H1 (cell line): ENCODE results near the gene GPR139. TPM values are rescaled to one million over a fixed set of nuclear protein-coding genes. Genes with fewer than 3 reads are reported as not detected.

ENCODE experiments used
- CTCF ChIA-PET: fragments of 300-600 bp; sonication (Branson Sonifier 250); formaldehyde crosslinking; loops from one replicate; lab custom pipeline; 2021; ENCODE audit not compliant: partially characterized antibody; lab: Charles Lee
- POLR2A ChIA-PET: fragments of 300-600 bp; sonication (Branson Sonifier 250); formaldehyde crosslinking; loops from one replicate; lab custom pipeline; 2021; ENCODE audit warnings: inconsistent platforms; ENCODE audit not compliant: partially characterized antibody; lab: Charles Lee
- DNase-seq, 2 experiments: peaks; one replicate each; pipeline versions ENCODE4 v3.0.0 to v3.0.0-alpha.2; 2010 to 2022; ENCODE audit warnings: low spot score in 2 of 2, low read depth in 1 of 2, mixed read lengths in 1 of 2
- FAIRE-seq: peaks from 2 replicates; lab custom pipeline; 2011; peaks lifted over from hg19 to GRCh38; lab: Jason Lieb, UNC
- H2AFZ ChIP-seq: 2 replicates; pipeline ENCODE4 v1.8.1; 2012; ENCODE audit warnings: low read length, inconsistent platforms
- H2AK5ac ChIP-seq: 2 replicates; pipeline ENCODE4 v1.6.1; 2013; ENCODE audit warnings: low read depth, low read length
- H2BK120ac ChIP-seq: replicated peaks from 2 replicates; pipeline ENCODE3; 2013; ENCODE audit warnings: low read depth, low read length, inconsistent platforms
- H2BK12ac ChIP-seq: 2 replicates; pipeline ENCODE4 v1.6.1; 2013; ENCODE audit warnings: low read depth, low read length
- H2BK15ac ChIP-seq: 2 replicates; pipeline ENCODE4 v1.6.1; 2013; ENCODE audit warnings: low read length
- H2BK20ac ChIP-seq: 2 replicates; pipeline ENCODE4 v1.6.1; 2013; ENCODE audit warnings: low read length
- H2BK5ac ChIP-seq: 2 replicates; pipeline ENCODE4 v1.6.1; 2013; ENCODE audit warnings: low read depth, low read length
- H3K14ac ChIP-seq: 2 replicates; pipeline ENCODE4 v1.6.1; 2013; ENCODE audit warnings: inconsistent platforms; ENCODE audit not compliant: insufficient read length
- H3K18ac ChIP-seq: 2 replicates; pipeline ENCODE4 v1.6.1; 2013; ENCODE audit warnings: low read length; ENCODE audit errors: extremely low read depth
- H3K23ac ChIP-seq: 2 replicates; pipeline ENCODE4 v1.6.1; 2013; ENCODE audit warnings: inconsistent platforms; ENCODE audit not compliant: insufficient read length
- H3K23me2 ChIP-seq: 2 replicates; pipeline ENCODE4 v1.6.1; 2013; ENCODE audit warnings: low read depth, low read length
- H3K27ac ChIP-seq: 2 replicates; pipeline ENCODE4 v1.6.1; 2011; ENCODE audit warnings: low read depth, low read length, inconsistent platforms
- H3K27me3 ChIP-seq, 4 experiments: replicated peaks in 1 of 4; 1 replicate in 1 of 4; 2 replicates in 3 of 4; pipeline versions ENCODE4 v1.6.1 to v1.8.1; 2011 to 2013; ENCODE audit warnings: low read length in 3 of 4, mild to moderate bottlenecking in 3 of 4, inconsistent platforms in 2 of 4, mixed read lengths in 2 of 4, moderate library complexity in 1 of 4; ENCODE audit not compliant: control insufficient read depth in 3 of 4, insufficient read depth in 3 of 4; ENCODE audit errors: extremely low read depth in 1 of 4
- H3K36me3 ChIP-seq, 4 experiments: 2 replicates each; pipeline versions ENCODE4 v1.6.1 to v1.8.1; 2011 to 2013; ENCODE audit warnings: mild to moderate bottlenecking in 4 of 4, low read length in 3 of 4, moderate library complexity in 2 of 4, control low read depth in 1 of 4, inconsistent platforms in 1 of 4; ENCODE audit not compliant: insufficient read depth in 4 of 4, control insufficient read depth in 2 of 4
- H3K4ac ChIP-seq: replicated peaks from 2 replicates; pipeline ENCODE3; 2013; ENCODE audit warnings: low read length, low read depth, mixed read lengths, inconsistent platforms; ENCODE audit not compliant: insufficient read length
- H3K4me1 ChIP-seq, 4 experiments: replicated peaks in 1 of 4; 1 replicate in 1 of 4; 2 replicates in 3 of 4; pipeline versions ENCODE4 v1.6.1 to v1.8.1; 2011 to 2013; ENCODE audit warnings: low read length in 3 of 4, inconsistent platforms in 2 of 4, mixed read lengths in 1 of 4; ENCODE audit not compliant: insufficient read depth in 4 of 4, control insufficient read depth in 3 of 4
- H3K4me2 ChIP-seq, 2 experiments: 2 replicates each; pipeline versions ENCODE4 v1.6.1 to v1.8.1; 2011 to 2013; ENCODE audit warnings: low read depth in 2 of 2, low read length in 2 of 2, control low read depth in 1 of 2, inconsistent platforms in 1 of 2, mild to moderate bottlenecking in 1 of 2; ENCODE audit not compliant: insufficient read depth in 1 of 2
- H3K4me3 ChIP-seq, 4 experiments: fragments of 200-600, 300-600 bp in 1 of 4; sonication (generic), shearing (Covaris generic), sonication (Bioruptor Twin) in 1 of 4; 2 replicates each; pipeline versions ENCODE4 v1.5.1 to v1.8.1; 2011 to 2016; ENCODE audit warnings: low read length in 4 of 4, low read depth in 3 of 4, control low read depth in 2 of 4, inconsistent platforms in 2 of 4, mild to moderate bottlenecking in 2 of 4, mixed read lengths in 1 of 4, moderate library complexity in 1 of 4; ENCODE audit not compliant: insufficient read depth in 2 of 4; ENCODE audit errors: extremely low read depth in 1 of 4
- H3K56ac ChIP-seq: replicated peaks from 2 replicates; pipeline ENCODE3; 2013; ENCODE audit warnings: low read depth, mild to moderate bottlenecking, mixed read lengths, low read length, inconsistent platforms; ENCODE audit not compliant: insufficient read length
- H3K79me1 ChIP-seq: 2 replicates; pipeline ENCODE4 v1.6.1; 2013; ENCODE audit warnings: low read depth, low read length, control low read depth
- H3K79me2 ChIP-seq, 2 experiments: 2 replicates each; pipeline versions ENCODE4 v1.6.1 to v1.8.1; 2012 to 2013; ENCODE audit warnings: low read length in 2 of 2, mild to moderate bottlenecking in 2 of 2, inconsistent platforms in 1 of 2; ENCODE audit not compliant: insufficient read depth in 2 of 2, control insufficient read depth in 1 of 2
- H3K9ac ChIP-seq, 4 experiments: replicated peaks in 1 of 4; 1 replicate in 1 of 4; 2 replicates in 3 of 4; pipeline versions ENCODE4 v1.6.1 to v1.8.1; 2011 to 2013; ENCODE audit warnings: low read depth in 3 of 4, low read length in 3 of 4, control low read depth in 2 of 4, mild to moderate bottlenecking in 2 of 4, moderate library complexity in 2 of 4, inconsistent platforms in 1 of 4; ENCODE audit errors: extremely low read depth in 1 of 4
- H3K9me3 ChIP-seq, 2 experiments: 2 replicates each; pipeline versions ENCODE4 v1.6.1 to v1.8.1; 2012 to 2013; ENCODE audit warnings: mild to moderate bottlenecking in 2 of 2, moderate library complexity in 2 of 2, control low read depth in 1 of 2, inconsistent platforms in 1 of 2, low read depth in 1 of 2, low read length in 1 of 2, mixed read lengths in 1 of 2; ENCODE audit not compliant: insufficient read depth in 2 of 2
- H4K20me1 ChIP-seq, 2 experiments: replicated peaks in 1 of 2; 2 replicates each; pipeline versions ENCODE3 to v1.8.1; 2011 to 2013; ENCODE audit warnings: inconsistent platforms in 2 of 2, low read length in 2 of 2, mild to moderate bottlenecking in 1 of 2; ENCODE audit not compliant: insufficient read depth in 2 of 2, control insufficient read depth in 1 of 2
- H4K5ac ChIP-seq: 2 replicates; pipeline ENCODE4 v1.6.1; 2013; ENCODE audit warnings: low read length, low read depth, mixed read lengths, inconsistent platforms; ENCODE audit not compliant: insufficient read length
- H4K8ac ChIP-seq: 2 replicates; pipeline ENCODE4 v1.8.0; 2013; ENCODE audit warnings: mild to moderate bottlenecking, moderate library complexity, low read length, inconsistent platforms; ENCODE audit not compliant: insufficient read depth; ENCODE audit errors: extremely low read depth
- H4K91ac ChIP-seq: replicated peaks from 2 replicates; pipeline ENCODE3; 2013; ENCODE audit warnings: low read length, mixed read lengths, inconsistent platforms; ENCODE audit not compliant: insufficient read length
- WGBS, 2 experiments: shearing (Covaris generic) in 1 of 2; methylation state at CpG; one replicate each; pipeline versions ENCODE4 v1.1.6 to v1.1.7; 2013 to 2015; ENCODE audit warnings: low lambda C conversion rate in 2 of 2, mixed read lengths in 2 of 2, inconsistent platforms in 1 of 2, low coverage in 1 of 2, missing lambda C conversion rate in 1 of 2; ENCODE audit not compliant: insufficient replicate concordance in 2 of 2, insufficient coverage in 1 of 2, insufficient read length in 1 of 2; ENCODE audit errors: extremely low coverage in 1 of 2, missing lambda C conversion rate in 1 of 2; 5-methylcytosine and 5-hydroxymethylcytosine counted together
- polyA plus RNA-seq, 7 experiments: library from polyadenylated mRNA; depleted of rRNA in 3 of 7; stranded (reverse) in 5 of 7; unstranded in 2 of 7; fragments of >200 nt in 5 of 7; fragments of 200-250 nt in 2 of 7; gene quantifications; 1 replicate in 5 of 7; 2 replicates in 1 of 7; 4 replicates in 1 of 7; pipeline versions ENCODE4 v1.2.1 to v1.2.3, GENCODE V29; 2011 to 2013; ENCODE audit warnings: missing spikeins in 2 of 7, mixed read lengths in 2 of 7
- total RNA-seq: library from RNA; stranded (reverse); fragmentation: NEBNext Ultra II Directional; extraction: Animal tissue kit (Norgen Biotek cat#: 25700); gene quantifications from 2 replicates; pipeline ENCODE4 v1.2.1, GENCODE V29; 2021

GPR139 gene
- total and polyA plus RNA-seq, 2 of the 8 experiments (the other 6 are each of a cell fraction or from before 2014, with no cell fraction given): 0.84 to 2.2 TPM

DNA sequence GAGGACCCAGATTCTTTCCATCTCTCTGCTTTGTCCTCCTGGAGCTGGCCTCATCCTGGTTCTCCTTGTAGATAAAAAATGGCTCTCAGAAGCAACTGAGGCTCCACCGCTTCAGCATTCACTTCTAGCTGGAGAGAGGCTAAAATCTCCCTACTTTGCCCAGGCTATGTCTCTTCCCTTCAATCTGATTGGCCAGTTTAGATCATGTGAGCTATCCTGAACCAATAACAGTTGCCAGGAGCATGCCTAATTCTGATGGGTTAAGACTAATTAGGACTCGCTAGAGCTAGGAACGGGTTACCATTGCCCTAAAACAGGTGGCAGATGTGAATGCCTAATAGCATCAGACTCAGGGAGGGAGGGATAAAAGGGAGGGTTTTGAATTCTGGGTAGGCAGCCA, 89.6 kb downstream of the GPR139 start:
- no peak overlapping the region for H3K27ac ChIP-seq
- no peaks in the 10 kb centered on the region for H3K79me1 ChIP-seq
- 91% methylated on average over 3 of the region's 3 CpGs; no CpG with 5 or more reads in 1 of the 2 experiments for WGBS, 2 experiments
- H3K9ac ChIP-seq: no peak overlapping the region
- H4K5ac ChIP-seq: no peak overlapping the region
- no peaks in the 10 kb centered on the region for H3K27me3 ChIP-seq
- H2BK12ac ChIP-seq: no peak overlapping the region
- peaks cover 0 to 4% (median 0%) of the 10 kb centered on the region in 4 experiments; a peak in 3 of 7 replicates for H3K4me1 ChIP-seq
- CTCF ChIA-PET: interaction anchor here (1.0 to 4.1 kb wide), 8 partner anchors 9 to 366 kb away, joined by 3 to 11 read pairs (median 8); no protein-coding TSS in a partner anchor
- H3K18ac ChIP-seq: no peak overlapping the region
- H2BK20ac ChIP-seq: no peak overlapping the region
- no peak overlapping the region for H2BK5ac ChIP-seq
- no peaks in the 10 kb centered on the region for H3K36me3 ChIP-seq
- H3K23me2 ChIP-seq: no peaks in the 10 kb centered on the region
- no peak overlapping the region for H3K4ac ChIP-seq
- no peaks in the 10 kb centered on the region for H3K79me2 ChIP-seq
- FAIRE-seq: no peak
- no peak overlapping the region for H4K8ac ChIP-seq
- H3K23ac ChIP-seq: no peak overlapping the region
- H3K9me3 ChIP-seq: no peaks in the 10 kb centered on the region
- no peak overlapping the region for H3K14ac ChIP-seq
- H3K56ac ChIP-seq: no peak overlapping the region
- POLR2A ChIA-PET: no interaction called here
- H3K4me3 ChIP-seq: no peak overlapping the region
- H4K20me1 ChIP-seq: no peaks in the 10 kb centered on the region
- H2AK5ac ChIP-seq: no peak overlapping the region
- no peak overlapping the region for H4K91ac ChIP-seq
- no peak overlapping the region for H2BK120ac ChIP-seq
- no peak overlapping the region for H2BK15ac ChIP-seq
- H3K4me2 ChIP-seq: no peak overlapping the region
- 0 out of 2 replicates have a peak overlapping the region, but pooled peaks have one; percentile 4 for H2AFZ ChIP-seq
- no peak for DNase-seq
